Measurements from ENCODE around the gene ADCK1.
"Not testable (repeated sequence)": the region's sequence is repeated elsewhere in the genome, so short reads cannot be mapped to it uniquely, and the experiment has no call there.

The ADCK1 gene

GRCh38 chr14:77812028-77812427 lies 12.1 kb downstream of the ADCK1 start:
- DNase-seq: no peak

GRCh38 chr14:77812682-77813081 lies 12.8 kb downstream of the ADCK1 start:
- not testable (repeated sequence) for DNase-seq

GRCh38 chr14:77822307-77822706 lies 22.4 kb downstream of the ADCK1 start:
- DNase-seq: no peak

GRCh38 chr14:77822741-77823140 lies 22.8 kb downstream of the ADCK1 start:
- no peak for DNase-seq

- no peak for DNase-seq
Observed at GRCh38 chr14:77823378-77823777, 23.5 kb downstream of the ADCK1 start.

GRCh38 chr14:77825895-77826519 lies 26.1 kb downstream of the ADCK1 start:
- no peak for DNase-seq

GRCh38 chr14:77830692-77831091 lies 30.8 kb downstream of the ADCK1 start:
- DNase-seq: no peak

- DNase-seq: no peak
Observed at GRCh38 chr14:77832297-77832696, 32.4 kb downstream of the ADCK1 start.

- no peak for DNase-seq
Observed at GRCh38 chr14:77837926-77838325, 38.0 kb downstream of the ADCK1 start.

GRCh38 chr14:77838831-77839511 lies 39.1 kb downstream of the ADCK1 start:
- no peak for DNase-seq

GRCh38 chr14:77843195-77843594 lies 43.3 kb downstream of the ADCK1 start:
- no peak for DNase-seq

- no peak for DNase-seq
Observed at GRCh38 chr14:77843651-77844050, 43.7 kb downstream of the ADCK1 start.

- DNase-seq: no peak
Observed at GRCh38 chr14:77844802-77845201, 44.9 kb downstream of the ADCK1 start.

- DNase-seq: no peak
Observed at GRCh38 chr14:77848031-77848430, 48.1 kb downstream of the ADCK1 start.

- DNase-seq: no peak
Observed at GRCh38 chr14:77849711-77850110, 49.8 kb downstream of the ADCK1 start.

GRCh38 chr14:77853919-77854318 lies 54.0 kb downstream of the ADCK1 start:
- DNase-seq: no peak

- DNase-seq: no peak
Observed at GRCh38 chr14:77856941-77857340, 57.0 kb downstream of the ADCK1 start.

- DNase-seq: no peak
Observed at GRCh38 chr14:77859934-77860570, 60.1 kb downstream of the ADCK1 start.

GRCh38 chr14:77861201-77861600 lies 61.3 kb downstream of the ADCK1 start:
- DNase-seq: no peak

GRCh38 chr14:77862154-77862786 lies 62.4 kb downstream of the ADCK1 start:
- peak; percentile 49 to 74 for DNase-seq

GRCh38 chr14:77864085-77864484 lies 64.2 kb downstream of the ADCK1 start:
- no peak for DNase-seq

- DNase-seq: no peak
Observed at GRCh38 chr14:77864580-77864979, 64.7 kb downstream of the ADCK1 start.

GRCh38 chr14:77865455-77865854 lies 65.5 kb downstream of the ADCK1 start:
- no peak for DNase-seq

- no peak for DNase-seq
Observed at GRCh38 chr14:77866932-77867331, 67.0 kb downstream of the ADCK1 start.
